ENCODE measurements around the gene SOX15. TPM values are rescaled to one million over a fixed set of nuclear protein-coding genes. Genes with fewer than 3 reads are reported as not detected.

Gene SOX15
- total and polyA plus RNA-seq, 10 of the 15 experiments (the other 5 are each of a cell fraction or from before 2014, with no cell fraction given), result 0.06 to 0.53 (median 0.16) TPM; not detected in 2

- no peak overlapping the region for H3K9ac ChIP-seq (ENCODE audit: control insufficient read depth, insufficient read depth, low read length)
Observed at GRCh38 chr17:7591596-7591995, 1.7 kb upstream of the SOX15 start.

GRCh38 chr17:7590743-7591142 is 849 bp upstream of the SOX15 start:
- ChIA-PET CTCF (interaction anchor here (2.4 to 2.6 kb wide), 2 partner anchors 76 to 235 kb away, joined by 10 to 14 read pairs; partner anchors contain the start of gene TMEM95), POLR2A (no interaction called here), SMC1A (ENCODE audit: uncharacterized antibody, unreplicated experiment) (no interaction called here), RAD21 (ENCODE audit: unreplicated experiment) (interaction anchor here (0.7 kb wide), 1 partner anchor 399 kb away, joined by 3 read pairs; no protein-coding TSS in a partner anchor)
- Histone ChIP-seq H3K4me3 (no peak overlapping the region), H2AFZ (ENCODE audit: control insufficient read depth, low read depth, low read length) (no peak overlapping the region), H3K79me2 (ENCODE audit: control insufficient read depth, insufficient read depth, low read length) (peaks cover 2% of the 10 kb centered on the region; the same call in 1 of the 2 replicates), H3K27ac (ENCODE audit: control insufficient read depth, insufficient read depth) (no peak overlapping the region), H3K4me1 (ENCODE audit: control insufficient read depth, insufficient read depth, low read length) (peaks cover 3% of the 10 kb centered on the region; the same call in 1 of the 2 replicates), H3K4me2 (ENCODE audit: control insufficient read depth, insufficient read depth) (no peak overlapping the region), H3K27me3 (replicated peaks in 1 of 2; ENCODE audit: control insufficient read depth in 2 of 2, insufficient read depth in 2 of 2, low read length in 1 of 2) (no peaks in the 10 kb centered on the region), H3K9ac (ENCODE audit: control insufficient read depth, insufficient read depth, low read length) (no peak overlapping the region), H3K9me3 (replicated peaks; ENCODE audit: control insufficient read depth, insufficient read depth, low read length) (no peaks in the 10 kb centered on the region), H4K20me1 (ENCODE audit: control insufficient read depth, insufficient read depth) (no peaks in the 10 kb centered on the region; the same call in 1 of the 2 replicates), H3K36me3 (ENCODE audit: control insufficient read depth in 2 of 2, insufficient read depth in 2 of 2, low read length in 1 of 2) (peaks cover 24 to 26% of the 10 kb centered on the region in 2 experiments)
- 78% methylated on average over 4 of the region's 4 CpGs for WGBS (ENCODE audit: insufficient coverage, insufficient replicate concordance, low lambda C conversion rate, missing lambda C conversion rate)
- DNase-seq (ENCODE audit: low read depth, low spot score) (no peak), ATAC-seq (no peak; the same call in 2 of the 3 replicates), FAIRE-seq (no peak)
- intact Hi-C loops (cut with micrococcal nuclease; ENCODE audit: unreplicated experiment) (no loop called here), in situ Hi-C loops (cut with MboI) (no loop called here)
- TF ChIP-seq BCL11A (IDR thresholded peaks at IDR 0.05; ENCODE audit: low read depth, low read length) (no peak), POLR2A (IDR thresholded peaks at IDR 0.05; ENCODE audit: low read depth, low read length) (peak; percentile 28; the same call in 1 of the 2 replicates)
- BruUV-seq (replicated peaks), result no TSS peak

More at GRCh38 chr17:7591596-7591995, 1.7 kb upstream of the SOX15 start:
- Histone ChIP-seq H3K4me1 (ENCODE audit: control insufficient read depth, insufficient read depth, low read length) (peaks cover under 1% of the 10 kb centered on the region; the same call in 1 of the 2 replicates), H3K79me2 (ENCODE audit: control insufficient read depth, insufficient read depth, low read length) (no peaks in the 10 kb centered on the region), H2AFZ (ENCODE audit: control insufficient read depth, low read depth, low read length) (no peak overlapping the region), H3K9me3 (replicated peaks; ENCODE audit: control insufficient read depth, insufficient read depth, low read length) (no peaks in the 10 kb centered on the region), H3K27ac (ENCODE audit: control insufficient read depth, insufficient read depth) (no peak overlapping the region), H3K4me3 (no peak overlapping the region), H3K36me3 (ENCODE audit: control insufficient read depth in 2 of 2, insufficient read depth in 2 of 2, low read length in 1 of 2) (peaks cover 25 to 28% of the 10 kb centered on the region in 2 experiments), H3K27me3 (replicated peaks in 1 of 2; ENCODE audit: control insufficient read depth in 2 of 2, insufficient read depth in 2 of 2, low read length in 1 of 2) (no peaks in the 10 kb centered on the region), H3K4me2 (ENCODE audit: control insufficient read depth, insufficient read depth) (no peak overlapping the region), H4K20me1 (ENCODE audit: control insufficient read depth, insufficient read depth) (no peaks in the 10 kb centered on the region; the same call in 1 of the 2 replicates)
- no peak for TF ChIP-seq EGR1 (IDR thresholded peaks at IDR 0.05; ENCODE audit: borderline replicate concordance in 1 of 2, low read depth in 2 of 2, low read length in 2 of 2)
- peak; percentile 38; the same call in 1 of the 2 replicates for TF ChIP-seq POLR2A (IDR thresholded peaks at IDR 0.05; ENCODE audit: low read depth, low read length)
- no peak for TF ChIP-seq CEBPB (IDR thresholded peaks at IDR 0.05; ENCODE audit: borderline replicate concordance in 1 of 2, low read depth in 2 of 2, low read length in 2 of 2)
- FAIRE-seq, result no peak
- SMC1A ChIA-PET (ENCODE audit: uncharacterized antibody, unreplicated experiment), result interaction anchor here (1.2 kb wide), 1 partner anchor 39 kb away, joined by 3 read pairs; no protein-coding TSS in a partner anchor
- CTCF ChIA-PET, result interaction anchor here (0.7 to 2.4 kb wide), 2 partner anchors 76 to 96 kb away, joined by 3 to 5 read pairs; partner anchors contain the start of genes TP53 and WRAP53
- no peak for DNase-seq (ENCODE audit: low read depth, low spot score)
- no peak for ATAC-seq
- POLR2A ChIA-PET, result no interaction called here
- RAD21 ChIA-PET (ENCODE audit: unreplicated experiment), result no interaction called here
- in situ Hi-C loops (cut with MboI) (no loop called here), intact Hi-C loops (cut with micrococcal nuclease; ENCODE audit: unreplicated experiment) (no loop called here)
- TSS peak; percentile 75 for BruUV-seq (replicated peaks)
- WGBS (ENCODE audit: insufficient coverage, insufficient replicate concordance, low lambda C conversion rate, missing lambda C conversion rate), result 71% methylated on average over 5 of the region's 5 CpGs
